CD14-positive monocyte (primary cell): Measurements from ENCODE around the gene DVL2. TPM values are rescaled to one million over a fixed set of nuclear protein-coding genes. Genes with fewer than 3 reads are reported as not detected.

Source experiments
- DNase-seq, 3 donors: peaks; one replicate each; pipeline ENCODE4 v3.0.0-alpha.2; 2011 to 2022
- H2AFZ ChIP-seq: 2 replicates; pipeline ENCODE4 v1.6.0; 2012; ENCODE audit warnings: mild to moderate bottlenecking, low read depth, low read length, inconsistent platforms; ENCODE audit not compliant: insufficient read depth, poor library complexity, severe bottlenecking
- H3K27ac ChIP-seq, 2 donors: 1 replicate in 1 of 2; 2 replicates in 1 of 2; pipeline ENCODE4 v1.5.1; 2012 to 2013; ENCODE audit warnings: low read length in 2 of 2, control low read depth in 1 of 2, inconsistent platforms in 1 of 2, low read depth in 1 of 2, mild to moderate bottlenecking in 1 of 2
- H3K27me3 ChIP-seq, 2 donors: one replicate each; pipeline versions ENCODE4 v1.6.0 to v1.6.1; 2011 to 2013; ENCODE audit warnings: low read length in 2 of 2; ENCODE audit not compliant: control insufficient read depth in 2 of 2, insufficient read depth in 2 of 2
- H3K36me3 ChIP-seq, 2 donors: replicated peaks in 1 of 2; 1 replicate in 1 of 2; 2 replicates in 1 of 2; pipeline versions ENCODE4 v1.5.1 to v1.6.1; 2012 to 2013; ENCODE audit warnings: low read length in 2 of 2, control low read depth in 1 of 2, inconsistent platforms in 1 of 2, mild to moderate bottlenecking in 1 of 2; ENCODE audit not compliant: insufficient read depth in 2 of 2, control insufficient read depth in 1 of 2
- H3K4me1 ChIP-seq, 2 donors: 1 replicate in 1 of 2; 2 replicates in 1 of 2; pipeline versions ENCODE4 v1.5.1 to v1.6.1; 2012 to 2013; ENCODE audit warnings: low read length in 2 of 2, control low read depth in 1 of 2, inconsistent platforms in 1 of 2, mild to moderate bottlenecking in 1 of 2, moderate library complexity in 1 of 2; ENCODE audit not compliant: insufficient read depth in 2 of 2, control insufficient read depth in 1 of 2
- H3K4me2 ChIP-seq: replicated peaks from 2 replicates; pipeline ENCODE3; 2012; ENCODE audit warnings: low read length, moderate library complexity, mild to moderate bottlenecking; ENCODE audit not compliant: poor library complexity, severe bottlenecking; ENCODE audit errors: extremely low read depth
- H3K4me3 ChIP-seq, 3 experiments: fragments of 200-600 bp in 1 of 3; sonication (generic) in 1 of 3; replicated peaks in 1 of 3; 1 replicate in 2 of 3; 2 replicates in 1 of 3; pipeline ENCODE4 v1.5.1; 2011 to 2013; ENCODE audit warnings: low read length in 3 of 3, mild to moderate bottlenecking in 3 of 3, control low read depth in 2 of 3, low read depth in 2 of 3, inconsistent platforms in 1 of 3, moderate library complexity in 1 of 3
- H3K79me2 ChIP-seq: 2 replicates; pipeline ENCODE4 v1.6.0; 2012; ENCODE audit warnings: mild to moderate bottlenecking, control low read depth, inconsistent platforms, low read length, moderate library complexity; ENCODE audit not compliant: insufficient read depth
- H3K9ac ChIP-seq: 2 replicates; pipeline ENCODE4 v1.6.0; 2017; ENCODE audit warnings: low read length, mild to moderate bottlenecking; ENCODE audit not compliant: insufficient read depth, poor library complexity, severe bottlenecking
- H3K9me3 ChIP-seq, 2 donors: replicated peaks in 1 of 2; 1 replicate in 1 of 2; 2 replicates in 1 of 2; pipeline versions ENCODE4 v1.5.1 to v1.6.1; 2012 to 2013; ENCODE audit warnings: low read length in 2 of 2, control low read depth in 1 of 2; ENCODE audit not compliant: control insufficient read depth in 1 of 2, insufficient read depth in 1 of 2
- H4K20me1 ChIP-seq: 2 replicates; pipeline ENCODE4 v1.6.0; 2012; ENCODE audit warnings: mild to moderate bottlenecking, low read length, control low read depth, moderate library complexity; ENCODE audit not compliant: insufficient read depth
- H3K27ac Mint-ChIP-seq, 7 donors: one replicate each; pipeline ENCODE4 v1.8.0; 2020; ENCODE audit warnings: mild to moderate bottlenecking in 7 of 7, mixed read lengths in 7 of 7, moderate library complexity in 6 of 7, inconsistent platforms in 2 of 7
- H3K27me3 Mint-ChIP-seq, 3 donors: one replicate each; pipeline ENCODE4 v1.8.0; 2021 to 2022; ENCODE audit warnings: low read depth in 3 of 3, mild to moderate bottlenecking in 3 of 3, mixed read lengths in 3 of 3, moderate library complexity in 3 of 3, inconsistent platforms in 1 of 3
- H3K36me3 Mint-ChIP-seq, 2 donors: one replicate each; pipeline ENCODE4 v1.8.0; 2020; ENCODE audit warnings: mixed read lengths in 2 of 2, inconsistent platforms in 1 of 2, mild to moderate bottlenecking in 1 of 2
- H3K4me1 Mint-ChIP-seq: one replicate; pipeline ENCODE4 v1.8.0; 2020; ENCODE audit warnings: mild to moderate bottlenecking, mixed read lengths
- H3K4me3 Mint-ChIP-seq, 2 donors: one replicate each; pipeline ENCODE4 v1.8.0; 2020; ENCODE audit warnings: mild to moderate bottlenecking in 2 of 2, mixed read lengths in 2 of 2, moderate library complexity in 1 of 2
- H3K9me3 Mint-ChIP-seq, 7 donors: one replicate each; pipeline ENCODE4 v1.8.0; 2020 to 2022; ENCODE audit warnings: mixed read lengths in 7 of 7, mild to moderate bottlenecking in 6 of 7, moderate library complexity in 6 of 7, inconsistent platforms in 2 of 7
- WGBS: methylation state at CpG from one replicate; pipeline ENCODE4 v1.1.5; 2013; ENCODE audit warnings: missing lambda C conversion rate; ENCODE audit not compliant: insufficient coverage; 5-methylcytosine and 5-hydroxymethylcytosine counted together
- intact Hi-C, 2 donors: fragments of 100-400 bp; cut with micrococcal nuclease; formaldehyde crosslinking; loops; one replicate each; pipeline versions ENCODE4 v1.15.0 to v1.15.1; 2023
- polyA plus RNA-seq, 3 donors: library from polyadenylated mRNA; depleted of rRNA in 1 of 3; unstranded in 2 of 3; stranded (reverse) in 1 of 3; fragments of 300-500 nt in 2 of 3; fragments of >200 nt in 1 of 3; fragmentation: Illumina TruSeq in 2 of 3; gene quantifications; 1 replicate in 2 of 3; 2 replicates in 1 of 3; pipeline ENCODE4 v1.2.3, GENCODE V29; 2012 to 2021
- TF ChIP-seq, protein P1 (sequence below): fragments of 200-600 bp; IDR thresholded peaks from one replicate; pipeline ENCODE4 v1.8.0; 2022; ENCODE audit warnings: antibody characterized with exemption, mild to moderate bottlenecking

Gene DVL2
- polyA plus RNA-seq, 3 donors: 6.7 to 7.8 (median 7.0) TPM

DNA sequence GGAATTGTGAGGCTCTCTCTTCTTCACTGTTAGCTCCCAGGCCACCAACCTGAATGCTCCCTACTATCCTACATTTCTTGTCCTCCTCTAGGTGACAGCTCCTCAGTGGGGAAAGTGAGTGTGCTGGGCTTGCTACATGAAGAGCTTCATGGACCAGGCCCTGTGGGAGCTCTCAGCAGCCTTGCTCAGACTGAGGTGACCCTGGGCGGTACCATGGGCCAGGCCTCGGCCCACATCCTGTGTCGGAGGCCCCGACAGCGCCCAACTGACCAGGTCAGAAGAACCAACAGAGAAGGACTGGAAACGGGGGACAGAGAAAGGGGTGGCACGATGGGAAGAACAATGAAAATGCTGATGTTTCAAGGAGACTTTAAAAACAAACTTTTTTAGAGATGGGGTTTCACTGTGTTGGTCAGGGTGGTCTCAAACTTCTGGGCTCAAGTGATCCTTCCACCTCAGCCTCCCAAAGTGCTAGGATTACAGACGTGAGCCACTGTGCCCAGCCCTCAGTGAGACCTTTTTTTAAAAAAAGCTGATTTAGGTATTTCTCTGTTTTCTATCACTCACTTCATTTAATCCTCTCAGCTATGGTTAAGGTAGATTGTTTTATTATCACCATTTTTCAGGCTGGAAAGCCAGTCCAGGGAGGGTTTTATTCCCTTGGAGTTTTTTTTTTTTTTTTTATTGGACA, 22.6 kb upstream of the DVL2 start:
- H3K27ac Mint-ChIP-seq: peak overlapping the region in 1 of 7 donors; percentile 51
- intact Hi-C loops: loop anchor here in 1 of 2 donors (10.0 kb wide), 1 partner anchor 308 kb away; the partner anchor contains the start of gene SENP3
- Histone ChIP-seq H3K4me2 (no peak overlapping the region), H3K4me1 (peaks cover 21 to 37% of the 10 kb centered on the region in 2 donors), H4K20me1 (no peaks in the 10 kb centered on the region), H3K27me3 (peaks cover 9 to 15% of the 10 kb centered on the region in 2 donors), H3K36me3 (peaks cover 26 to 53% of the 10 kb centered on the region in 2 donors), H3K79me2 (peaks cover 14% of the 10 kb centered on the region), H3K4me3 (no peak overlapping the region), H3K27ac (no peak overlapping the region), H3K9ac (no peak overlapping the region), H3K9me3 (peaks cover 0 to 3% of the 10 kb centered on the region in 2 donors), H2AFZ (no peak overlapping the region)
- no peak overlapping the region for H3K4me3 Mint-ChIP-seq
- peaks cover 27% of the 10 kb centered on the region for H3K4me1 Mint-ChIP-seq
- H3K9me3 Mint-ChIP-seq: peaks cover 0 to 6% (median 3%) of the 10 kb centered on the region in 7 donors
- TF ChIP-seq, protein P1, sequence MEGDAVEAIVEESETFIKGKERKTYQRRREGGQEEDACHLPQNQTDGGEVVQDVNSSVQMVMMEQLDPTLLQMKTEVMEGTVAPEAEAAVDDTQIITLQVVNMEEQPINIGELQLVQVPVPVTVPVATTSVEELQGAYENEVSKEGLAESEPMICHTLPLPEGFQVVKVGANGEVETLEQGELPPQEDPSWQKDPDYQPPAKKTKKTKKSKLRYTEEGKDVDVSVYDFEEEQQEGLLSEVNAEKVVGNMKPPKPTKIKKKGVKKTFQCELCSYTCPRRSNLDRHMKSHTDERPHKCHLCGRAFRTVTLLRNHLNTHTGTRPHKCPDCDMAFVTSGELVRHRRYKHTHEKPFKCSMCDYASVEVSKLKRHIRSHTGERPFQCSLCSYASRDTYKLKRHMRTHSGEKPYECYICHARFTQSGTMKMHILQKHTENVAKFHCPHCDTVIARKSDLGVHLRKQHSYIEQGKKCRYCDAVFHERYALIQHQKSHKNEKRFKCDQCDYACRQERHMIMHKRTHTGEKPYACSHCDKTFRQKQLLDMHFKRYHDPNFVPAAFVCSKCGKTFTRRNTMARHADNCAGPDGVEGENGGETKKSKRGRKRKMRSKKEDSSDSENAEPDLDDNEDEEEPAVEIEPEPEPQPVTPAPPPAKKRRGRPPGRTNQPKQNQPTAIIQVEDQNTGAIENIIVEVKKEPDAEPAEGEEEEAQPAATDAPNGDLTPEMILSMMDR: no peak
- H3K36me3 Mint-ChIP-seq: peaks cover 44 to 63% of the 10 kb centered on the region in 2 donors
- no peak for DNase-seq
- H3K27me3 Mint-ChIP-seq: peaks cover 10 to 23% (median 22%) of the 10 kb centered on the region in 3 donors
- WGBS: 97% methylated on average over 6 of the region's 8 CpGs

DNA sequence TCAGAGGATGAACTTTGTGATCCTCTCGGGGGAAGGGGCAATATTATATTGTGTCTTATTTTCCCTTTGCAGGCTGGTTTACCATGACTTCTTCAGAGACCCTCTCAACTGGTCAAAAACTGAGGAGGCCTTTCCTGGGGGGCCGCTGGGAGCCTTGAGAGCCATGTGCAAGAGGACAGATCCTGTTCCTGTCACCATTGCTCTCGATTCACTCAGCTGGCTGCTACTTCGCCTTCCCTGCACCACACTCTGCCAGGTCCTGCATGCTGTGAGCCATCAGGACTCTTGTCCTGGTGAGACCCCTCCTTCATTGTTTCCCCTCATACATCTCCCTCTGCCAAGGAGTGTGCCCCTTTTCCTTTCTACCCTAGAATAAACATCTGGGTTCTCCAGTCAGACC, 20.2 kb upstream of the DVL2 start:
- peaks cover 36% of the 10 kb centered on the region for H3K79me2 ChIP-seq
- WGBS: 94% methylated on average over 3 of the region's 4 CpGs

More for the DNA sequence above, 20.2 kb upstream of the DVL2 start:
- Histone ChIP-seq H3K4me1 (peaks cover 27 to 38% of the 10 kb centered on the region in 2 donors), H3K9ac (no peak overlapping the region), H3K4me3 (no peak overlapping the region), H3K9me3 (no peaks in the 10 kb centered on the region), H3K36me3 (peaks cover 26 to 51% of the 10 kb centered on the region in 2 donors), H4K20me1 (no peaks in the 10 kb centered on the region), H3K4me2 (no peak overlapping the region), H2AFZ (no peak overlapping the region), H3K27me3 (no peaks in the 10 kb centered on the region), H3K27ac (no peak overlapping the region)
- peak overlapping the region in 1 of 7 donors; percentile 18 for H3K27ac Mint-ChIP-seq
- peaks cover 33% of the 10 kb centered on the region for H3K4me1 Mint-ChIP-seq
- no peak overlapping the region for H3K4me3 Mint-ChIP-seq
- no peaks in the 10 kb centered on the region for H3K9me3 Mint-ChIP-seq
- H3K27me3 Mint-ChIP-seq: peaks cover 0 to 1% (median under 1%) of the 10 kb centered on the region in 3 donors
- TF ChIP-seq, protein P1: no peak
- no peak for DNase-seq
- intact Hi-C loops: loop anchor here (5.0 to 10.0 kb wide), 4 partner anchors 37 to 310 kb away; partner anchors contain the start of genes ACADVL (in 1 of the 2), DLG4 (in 1 of the 2), EIF5A (in 1 of the 2) and SENP3 (in 1 of the 2)
- H3K36me3 Mint-ChIP-seq: peaks cover 37 to 57% of the 10 kb centered on the region in 2 donors
